NCI-H1105 (cell line): ENCODE measurements around the gene SLC36A2.
"Not testable (repeated sequence)": the region's sequence is repeated elsewhere in the genome, so short reads cannot be mapped to it uniquely, and the experiment has no call there.

ENCODE experiments used
- DNase-seq: peaks from one replicate; lab custom pipeline; 2025; lab: John Stamatoyannopoulos, UW

The SLC36A2 gene

DNA sequence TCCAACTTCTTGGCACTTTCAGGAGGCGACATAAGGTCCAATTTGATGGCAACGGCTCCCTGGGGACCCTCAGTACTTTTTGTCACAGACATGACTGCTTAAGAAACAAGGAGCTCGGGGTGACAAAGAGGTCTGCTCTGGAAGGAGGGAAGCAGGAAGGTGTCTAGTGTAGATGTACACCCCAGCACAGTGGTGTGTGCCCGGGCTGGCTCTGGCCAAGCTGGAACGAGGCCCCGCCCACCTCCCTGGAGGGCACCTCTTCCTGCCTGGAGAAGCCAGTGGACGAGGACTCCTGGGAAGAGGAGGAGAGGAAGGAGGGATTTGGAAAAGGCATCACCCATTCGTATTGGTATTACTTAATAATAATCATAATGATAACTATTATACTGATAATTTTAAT, at the start of gene SLC36A2:
SLC36A2 (minus strand) TSS at position 191 of the 400 bp plus-strand sequence; CDS start at position 92, 99 bp downstream.
- no peak for DNase-seq

DNA sequence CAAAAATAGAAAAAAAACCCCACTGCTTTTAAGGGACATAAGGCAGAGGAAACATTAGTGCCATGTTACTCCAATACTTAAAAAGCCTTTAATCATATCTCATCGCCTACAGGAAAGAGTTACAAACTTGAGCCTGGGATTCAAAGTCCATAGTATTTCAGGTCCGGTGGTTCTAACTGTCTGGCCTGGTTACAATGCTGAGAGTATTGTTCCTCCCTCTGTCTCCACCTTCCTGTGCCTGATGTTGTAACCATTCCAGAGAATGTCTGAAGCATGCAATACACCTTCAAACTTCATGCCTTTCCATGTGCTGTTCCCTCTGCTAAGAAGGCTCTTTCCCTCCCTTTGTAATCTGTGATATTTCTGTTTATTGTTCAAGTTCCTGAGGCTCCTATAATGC, 41.6 kb upstream of the SLC36A2 start:
- no peak for DNase-seq

DNA sequence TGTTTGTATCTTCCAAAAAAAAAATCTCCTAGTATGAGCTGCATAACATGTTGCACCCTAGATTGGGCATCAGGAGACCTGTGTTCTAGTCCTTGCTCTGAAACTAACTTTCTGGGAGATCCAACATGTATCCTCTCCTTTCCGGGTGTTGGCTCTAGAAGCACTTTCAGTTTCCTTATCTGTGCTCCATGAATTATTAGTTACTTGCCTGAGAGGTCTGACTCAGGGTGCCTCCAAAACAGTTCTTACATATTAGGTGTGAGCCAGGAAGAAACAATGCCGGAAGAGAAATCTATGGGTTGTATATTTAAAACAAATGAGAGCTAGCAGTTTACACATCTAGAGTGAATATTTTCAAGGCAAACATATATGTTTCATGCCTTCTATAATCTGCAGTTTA, 36.7 kb upstream of the SLC36A2 start:
- DNase-seq = no peak

DNA sequence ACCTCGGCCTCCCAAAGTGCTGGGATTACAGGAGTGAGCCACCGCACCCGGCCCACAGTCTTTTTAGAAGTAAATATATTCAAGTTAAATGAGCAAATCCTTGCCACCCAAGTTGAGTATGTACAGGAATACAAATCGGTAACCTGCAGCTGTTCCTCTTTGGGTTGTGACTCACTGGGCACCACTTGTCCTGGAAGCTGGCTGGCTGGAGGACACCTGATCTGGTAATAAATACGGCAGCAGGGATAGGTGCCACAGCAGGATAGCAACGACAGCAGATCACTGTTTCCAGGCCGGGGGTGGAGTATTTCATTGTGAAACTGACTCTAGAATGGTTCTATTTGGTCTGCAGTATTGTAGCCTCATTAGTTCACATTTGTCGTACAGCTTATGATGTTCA, 35.7 kb upstream of the SLC36A2 start:
- DNase-seq = no peak

DNA sequence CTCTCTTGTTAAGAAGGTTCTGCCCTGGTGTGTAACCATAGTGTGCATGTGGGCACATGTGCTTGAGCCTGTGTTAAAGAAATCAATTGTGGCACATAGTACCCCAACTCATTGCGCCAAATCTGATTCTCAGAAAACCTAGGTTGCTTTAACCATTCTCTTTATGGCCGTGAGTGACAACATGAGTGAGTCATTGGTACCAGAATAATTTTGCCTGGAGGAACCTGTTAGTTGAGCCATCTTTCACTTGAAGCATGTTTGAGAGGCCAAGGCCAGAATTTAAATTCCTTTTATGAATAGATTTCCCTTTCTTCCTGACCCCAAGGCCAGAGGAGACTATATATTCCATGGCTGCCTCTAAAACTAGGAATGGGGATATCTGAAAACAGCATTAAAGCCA, 35.2 kb upstream of the SLC36A2 start:
- no peak for DNase-seq

DNA sequence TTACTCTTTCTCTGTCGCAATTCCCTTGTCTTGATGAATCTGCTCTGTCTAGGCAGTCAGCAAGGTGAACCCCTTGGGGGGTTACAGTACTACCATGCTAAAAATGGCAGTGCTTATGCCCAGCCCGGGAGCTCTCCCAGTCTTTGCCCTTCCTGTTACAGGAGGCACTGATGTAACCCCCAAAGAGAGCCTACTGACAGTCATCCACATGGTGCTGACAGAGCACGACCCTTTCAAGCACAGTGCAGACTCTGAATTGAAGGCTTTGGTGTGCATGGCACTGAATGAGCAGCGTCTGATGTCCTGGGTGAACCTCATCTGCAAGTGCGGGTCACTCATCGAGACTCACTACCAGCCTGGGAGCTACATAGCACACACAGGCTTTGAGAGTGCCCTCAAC, 34.5 kb upstream of the SLC36A2 start:
- no peak for DNase-seq

DNA sequence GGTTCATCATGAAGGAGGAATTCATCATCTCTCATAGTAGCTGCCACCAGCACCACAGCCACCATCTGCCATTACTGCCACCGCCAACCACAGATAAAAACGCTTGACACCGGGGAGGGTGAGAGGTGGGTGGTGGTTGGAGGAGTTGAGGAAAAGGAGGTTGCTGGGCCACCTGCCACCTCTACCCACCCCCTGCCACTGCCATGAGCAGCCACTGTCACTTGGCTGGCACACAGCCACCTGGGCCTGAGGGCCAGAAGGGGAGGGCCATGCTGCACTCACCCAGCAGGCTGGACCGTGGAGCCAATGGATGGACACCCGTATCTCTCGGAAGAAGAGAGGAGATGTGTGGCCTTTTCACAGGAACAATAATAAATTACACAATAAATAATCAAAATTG, 31.3 kb upstream of the SLC36A2 start:
- no peak for DNase-seq

DNA sequence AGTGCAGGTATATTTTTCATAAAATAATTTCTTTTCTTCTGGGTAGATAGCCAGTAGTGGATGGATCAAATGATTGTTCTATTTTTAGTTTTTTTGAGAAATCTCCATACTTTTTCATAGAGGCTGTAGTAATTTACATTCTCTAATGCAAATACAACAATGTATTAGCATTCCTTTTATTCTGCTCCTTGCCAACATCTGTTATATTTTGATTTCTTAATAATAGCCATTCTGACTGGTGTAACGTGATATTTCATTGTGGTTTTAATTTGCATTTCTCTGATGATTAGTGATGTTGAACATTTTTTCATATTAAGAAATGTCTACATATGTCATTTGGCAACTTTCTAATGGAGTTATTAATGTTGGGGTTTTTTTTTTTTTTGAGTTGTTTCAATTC, 27.2 kb upstream of the SLC36A2 start:
- DNase-seq = no peak

DNA sequence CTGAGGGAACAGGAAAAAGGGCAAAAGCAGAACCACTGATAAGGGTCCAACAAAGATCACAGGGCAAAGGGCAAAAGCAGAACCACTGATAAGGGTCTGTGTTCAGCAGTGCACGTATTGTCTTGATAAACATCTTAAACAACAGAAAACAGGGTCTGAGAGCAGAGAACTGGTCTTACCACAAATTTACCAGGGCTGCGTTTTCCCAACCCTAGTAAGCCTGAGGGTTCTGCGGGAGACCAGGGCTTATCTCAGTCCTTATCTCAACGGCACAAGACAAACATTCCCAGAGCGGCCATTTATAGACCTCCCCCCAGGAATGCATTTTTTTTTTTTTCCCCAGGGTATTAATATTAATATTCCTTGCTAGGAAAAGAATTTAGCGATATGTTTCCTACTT, 19.7 kb upstream of the SLC36A2 start:
- not testable (repeated sequence) for DNase-seq

DNA sequence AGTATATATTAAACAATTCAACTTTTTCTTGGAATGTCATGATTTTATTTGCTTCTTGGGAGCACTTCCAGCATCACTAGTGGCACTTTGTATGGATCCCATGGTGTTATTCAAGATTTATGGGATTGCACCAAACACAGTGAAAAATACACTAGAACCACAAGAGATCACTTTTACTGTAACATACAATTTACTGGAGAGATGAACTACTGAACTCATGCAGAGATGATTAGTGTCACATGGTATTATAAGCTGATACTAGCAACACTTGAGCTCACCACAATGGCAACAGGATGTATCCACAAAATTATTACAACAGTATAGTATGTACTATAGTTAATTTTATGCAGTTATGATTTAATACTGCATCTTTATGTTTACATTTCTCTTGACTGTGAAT, 16.3 kb upstream of the SLC36A2 start:
- DNase-seq = no peak

DNA sequence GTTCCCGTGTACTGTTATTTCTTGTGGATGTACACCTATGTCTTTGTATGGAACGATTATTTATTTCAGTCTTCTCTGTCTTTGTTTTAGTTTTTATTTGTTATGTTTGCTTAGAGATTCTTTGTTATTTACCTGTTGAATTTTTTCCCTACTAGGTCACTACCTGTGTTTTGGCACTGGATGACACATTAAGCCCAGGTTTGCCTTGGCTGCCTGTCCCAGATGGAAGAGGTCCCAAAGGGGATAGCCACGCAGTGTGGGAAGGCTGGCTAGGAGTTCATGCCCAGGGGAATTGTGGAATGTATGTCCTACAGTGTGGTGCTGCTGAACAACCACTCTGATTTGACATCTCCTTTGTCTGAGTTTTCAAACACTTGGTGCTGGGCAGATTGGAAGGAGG, 15.6 kb upstream of the SLC36A2 start:
- DNase-seq = no peak

DNA sequence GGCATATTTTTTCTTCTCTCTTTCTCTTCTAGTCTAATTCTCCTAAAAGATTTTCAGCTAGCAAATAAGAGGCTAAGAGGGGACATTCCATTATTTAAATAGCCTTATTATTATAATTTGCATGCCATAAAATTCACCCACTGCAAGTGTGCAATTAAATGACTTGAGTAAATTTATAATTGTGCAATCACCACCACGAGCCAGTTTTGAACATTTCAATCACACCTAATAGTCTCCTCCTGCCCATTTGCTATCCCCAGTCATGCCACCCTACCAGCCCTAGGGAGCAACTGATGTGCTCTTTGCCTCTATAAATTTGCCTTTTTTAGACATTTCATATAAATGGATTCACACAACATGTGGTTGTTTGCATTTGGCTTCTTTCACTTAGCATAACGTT, 12.0 kb upstream of the SLC36A2 start:
- no peak for DNase-seq

DNA sequence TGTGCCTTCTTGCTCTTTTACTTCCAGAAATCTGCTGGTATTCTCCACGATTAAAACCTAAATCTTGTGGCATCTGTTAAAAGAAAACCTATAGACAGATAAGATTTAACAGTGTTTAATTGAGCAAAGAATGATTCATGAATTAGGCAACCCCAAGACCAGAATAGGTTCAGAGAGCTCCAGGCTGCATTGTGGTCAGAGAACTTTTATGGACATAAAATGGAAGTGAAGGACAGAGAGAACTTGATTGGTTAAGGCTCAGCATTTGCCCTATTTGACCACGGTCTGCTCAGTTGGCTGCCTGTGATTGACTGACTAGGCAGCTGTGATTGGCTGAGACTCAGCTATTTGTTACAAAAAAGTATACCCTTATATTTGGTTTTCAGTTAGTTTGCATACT, 10.4 kb upstream of the SLC36A2 start:
- no peak for DNase-seq

DNA sequence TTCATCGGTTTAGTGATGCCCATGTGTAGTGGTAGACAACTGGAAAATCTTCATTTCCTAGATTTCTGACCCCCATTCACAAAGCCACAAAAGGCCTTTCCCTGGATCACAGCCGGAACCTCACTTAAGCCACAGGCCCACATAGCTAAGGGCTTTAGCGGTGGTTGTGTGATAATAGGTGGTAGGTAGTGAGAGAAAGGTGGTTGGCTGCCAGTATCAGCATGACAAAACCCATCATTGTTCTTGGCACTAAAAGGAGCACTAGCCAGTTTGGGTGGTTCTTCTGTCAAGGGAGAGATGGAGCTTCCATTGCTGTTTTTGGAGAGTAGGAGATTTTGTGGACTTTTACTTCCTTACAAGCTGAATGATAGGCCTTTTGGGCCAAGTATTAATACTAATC, 9.7 kb upstream of the SLC36A2 start:
- no peak for DNase-seq

DNA sequence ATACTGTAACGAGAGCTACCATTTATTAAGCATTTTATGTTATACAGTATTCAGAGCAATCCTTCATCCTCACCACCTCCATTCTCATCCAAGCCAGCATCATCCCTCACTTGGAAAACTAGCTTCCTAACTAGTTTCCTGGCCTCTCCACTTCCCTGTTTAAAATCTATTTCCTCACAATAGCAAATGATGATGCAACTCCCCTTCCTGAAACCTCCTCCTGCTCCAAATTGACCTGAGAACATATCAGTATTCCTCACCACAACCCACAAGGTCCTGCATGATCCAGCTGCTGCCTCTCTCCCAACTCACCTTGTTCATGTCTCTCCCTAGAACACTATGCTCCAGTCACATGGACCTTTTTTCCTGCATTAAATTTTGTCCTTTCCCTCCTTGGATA, 4.3 kb upstream of the SLC36A2 start:
- DNase-seq = no peak

DNA sequence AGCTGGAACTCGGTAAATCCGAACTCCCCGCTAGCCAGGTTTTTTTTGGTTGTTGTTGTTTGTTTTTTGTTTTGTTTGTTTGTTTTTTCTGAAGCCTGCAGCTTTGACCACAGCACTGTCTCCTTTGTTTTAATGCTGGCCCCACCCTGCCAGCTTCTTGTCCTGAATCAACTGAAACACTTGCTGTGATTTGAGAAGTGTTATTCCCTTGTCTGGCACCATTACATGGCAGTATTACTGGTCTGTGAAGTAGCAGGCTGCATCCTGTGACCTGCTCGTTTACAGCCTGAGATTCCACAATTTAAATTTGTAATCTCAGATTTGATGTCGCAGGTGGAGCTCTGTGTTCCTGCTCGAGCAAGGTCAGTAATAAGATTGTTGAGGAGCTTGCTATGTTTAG, 1.4 kb upstream of the SLC36A2 start:
- no peak for DNase-seq

DNA sequence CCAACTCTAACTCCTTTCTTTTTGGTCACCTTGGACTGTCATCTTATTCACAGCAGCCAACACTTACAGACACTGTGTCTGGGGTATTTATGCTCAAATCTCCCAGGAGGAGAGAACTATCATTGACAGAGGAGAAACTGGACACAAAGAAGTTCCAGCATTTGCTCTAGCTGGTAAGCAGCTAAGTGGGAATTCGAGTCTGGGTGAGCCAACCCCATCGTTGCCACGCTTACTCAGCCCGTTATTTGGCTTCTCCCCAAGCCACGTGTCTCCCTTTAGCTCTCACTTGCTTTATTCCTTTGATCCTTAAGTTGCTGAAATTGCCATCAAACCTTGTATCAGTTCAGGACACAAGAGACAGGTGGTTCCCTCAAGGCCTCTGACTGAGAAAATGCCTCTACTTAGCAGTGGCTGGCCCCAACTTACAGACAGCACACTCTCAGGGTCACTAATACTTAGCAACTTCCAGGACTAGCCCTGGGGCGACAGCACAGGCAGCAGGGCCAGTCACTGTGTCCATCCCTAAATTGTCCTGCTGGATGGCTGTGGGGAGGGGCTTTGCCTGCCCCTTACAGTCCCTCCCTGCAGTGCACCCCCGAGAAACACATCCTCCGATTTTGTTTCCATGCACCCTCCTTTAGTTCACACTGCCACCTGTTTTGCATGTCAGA, 1.4 kb downstream of the SLC36A2 start:
- no peak for DNase-seq

DNA sequence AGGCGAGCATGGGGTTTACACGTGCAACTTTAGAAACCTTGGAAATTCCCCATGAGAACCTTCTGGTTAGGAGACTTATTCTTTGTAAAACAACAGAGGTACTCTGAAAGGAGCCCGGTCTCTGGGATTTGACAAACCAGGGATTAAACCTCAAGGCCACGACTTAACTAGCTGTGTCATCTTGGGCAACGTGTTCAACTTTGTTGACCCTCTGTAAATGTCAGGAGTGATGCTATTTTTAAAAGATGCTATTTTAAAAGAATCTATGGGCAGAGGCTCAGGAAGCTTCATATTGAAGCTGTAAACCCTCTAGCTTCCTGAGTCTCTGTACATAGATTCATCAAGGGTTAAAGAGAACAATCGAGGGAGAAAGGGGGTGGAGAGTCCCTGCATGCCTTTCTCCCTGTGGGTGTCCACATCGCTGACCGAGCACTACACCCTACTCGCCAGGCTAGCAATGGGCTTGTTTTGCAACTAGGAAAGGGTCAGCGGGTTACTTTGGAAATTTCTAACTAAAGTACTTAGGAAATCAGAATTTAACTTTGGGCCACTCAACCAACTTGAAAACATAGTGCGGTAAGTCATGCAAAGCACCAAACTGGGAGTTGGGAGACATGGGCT, 2.1 kb downstream of the SLC36A2 start:
- no peak for DNase-seq

DNA sequence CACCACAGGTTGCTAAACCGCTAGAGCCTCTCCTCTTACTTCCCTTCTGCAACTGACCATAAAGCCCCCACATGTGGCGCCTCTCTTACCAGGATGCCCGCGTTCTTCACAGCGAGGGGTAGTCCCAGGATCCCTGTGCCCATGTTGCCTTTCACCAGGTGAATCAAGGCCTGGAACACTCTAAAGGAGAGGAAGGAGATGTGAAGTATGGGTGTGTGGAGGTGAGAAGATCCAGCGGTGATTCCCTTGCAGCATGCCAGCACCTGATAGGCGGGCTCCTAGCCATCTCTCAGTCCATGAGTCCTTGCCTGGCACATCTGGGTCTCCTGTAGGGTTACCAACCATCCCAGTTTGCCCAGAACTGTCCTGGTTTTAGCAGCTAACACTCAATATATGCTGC, 3.3 kb downstream of the SLC36A2 start:
- no peak for DNase-seq

DNA sequence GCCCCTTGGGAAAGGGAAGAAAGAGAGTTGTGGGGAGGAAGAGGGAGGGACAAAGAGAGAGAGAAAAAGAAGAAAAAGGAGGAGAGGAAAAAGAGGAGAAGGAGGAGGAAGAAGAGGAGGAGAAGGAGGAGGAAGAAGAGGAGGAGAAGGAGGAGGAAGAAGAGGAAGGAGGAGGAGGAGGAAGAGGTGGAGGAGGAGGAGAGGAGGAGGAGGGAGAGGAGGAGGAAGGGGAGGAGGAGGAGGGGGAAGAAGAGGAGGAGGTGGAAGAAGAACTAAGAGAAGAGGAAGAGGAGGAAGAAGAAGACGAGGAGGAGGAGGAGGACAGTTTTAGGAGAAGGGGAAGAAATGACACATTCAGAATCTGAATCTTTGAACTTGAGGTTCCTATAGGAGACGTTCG, 7.4 kb downstream of the SLC36A2 start:
- DNase-seq = no peak

DNA sequence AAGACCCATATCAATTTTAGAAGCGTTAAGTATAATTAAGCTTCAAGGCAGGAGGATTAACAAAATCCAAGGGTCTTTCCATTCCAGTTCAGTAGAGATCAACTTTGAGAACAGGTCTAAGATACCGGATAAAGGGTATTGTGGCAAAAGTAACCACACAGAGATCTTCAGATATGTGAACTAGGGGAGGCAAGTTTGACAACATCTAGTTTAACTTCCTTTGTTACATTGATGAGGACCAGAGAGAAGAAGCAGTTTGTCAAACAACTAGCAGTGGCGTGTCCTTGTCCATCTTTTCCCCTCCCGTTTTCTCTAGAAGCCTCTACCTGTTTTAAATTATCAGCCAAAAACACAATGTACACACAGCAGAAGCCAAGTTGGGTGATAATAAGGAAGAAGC, 8.6 kb downstream of the SLC36A2 start:
- no peak for DNase-seq

DNA sequence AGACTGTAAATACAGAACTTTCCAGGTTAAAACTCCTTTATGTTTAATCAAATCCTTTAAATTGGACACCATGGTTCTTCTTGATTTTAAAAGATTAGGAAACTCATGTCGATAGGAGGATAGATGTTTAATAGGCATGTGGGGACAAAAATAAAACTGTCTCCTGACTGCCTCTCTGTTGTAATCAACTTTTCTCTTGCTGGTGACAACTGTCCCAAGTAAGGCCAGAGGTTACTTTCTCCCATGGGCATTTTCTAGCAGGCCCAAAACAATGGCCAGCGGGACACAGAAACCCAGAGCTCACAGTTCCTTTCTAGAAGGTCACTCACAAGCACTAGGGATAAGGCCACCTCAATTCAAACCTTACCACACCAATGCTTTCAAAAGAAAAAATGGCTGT, 14.5 kb downstream of the SLC36A2 start:
- no peak for DNase-seq

DNA sequence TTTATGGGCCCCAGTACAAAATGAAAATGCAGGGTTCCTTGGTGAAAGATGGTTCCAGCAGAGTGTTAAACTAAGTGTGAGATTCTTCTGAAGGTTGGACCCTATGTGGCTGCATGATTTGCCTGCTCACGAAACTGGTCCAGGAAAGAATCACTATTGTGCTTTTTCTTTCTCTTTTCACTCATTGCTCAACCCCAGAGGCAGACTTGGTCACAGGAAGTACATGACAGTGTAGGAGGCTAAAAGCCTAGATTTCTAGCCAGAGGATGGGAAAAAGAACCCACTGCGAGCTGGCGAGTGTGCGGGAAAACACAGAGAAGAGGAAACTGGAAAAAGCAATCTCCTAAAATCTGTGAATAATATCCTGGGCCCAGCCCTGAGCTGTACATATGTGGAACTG, 18.6 kb downstream of the SLC36A2 start:
- DNase-seq = no peak

DNA sequence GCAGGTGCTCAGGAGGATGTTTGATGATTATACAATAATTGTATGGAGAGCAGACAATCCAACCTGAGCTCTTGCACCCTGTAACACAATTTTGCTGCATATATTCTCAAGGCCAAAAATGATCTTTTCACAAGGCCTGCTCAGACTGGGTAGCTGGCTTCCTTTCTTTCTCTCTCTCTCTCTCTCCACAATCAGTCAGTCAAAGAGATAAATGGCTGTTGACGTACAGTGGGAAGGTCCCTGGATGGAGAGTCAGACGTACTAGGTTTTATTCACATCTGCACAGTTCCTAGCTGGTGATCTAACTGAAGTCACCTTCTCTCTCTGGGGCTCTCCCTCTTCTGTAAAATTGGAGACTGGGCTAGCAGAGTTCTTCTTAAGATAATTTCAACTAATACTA, 19.8 kb downstream of the SLC36A2 start:
- DNase-seq = no peak
